ENCODE results near the gene MXI1. TPM values are rescaled to one million over a fixed set of nuclear protein-coding genes. Genes with fewer than 3 reads are reported as not detected.

Gene MXI1
- total RNA-seq, 3 donors from 2014 or later (not counting 1 experiment from before 2014, with no cell fraction given) = 11.2 to 14.1 (median 13.6) TPM

DNA sequence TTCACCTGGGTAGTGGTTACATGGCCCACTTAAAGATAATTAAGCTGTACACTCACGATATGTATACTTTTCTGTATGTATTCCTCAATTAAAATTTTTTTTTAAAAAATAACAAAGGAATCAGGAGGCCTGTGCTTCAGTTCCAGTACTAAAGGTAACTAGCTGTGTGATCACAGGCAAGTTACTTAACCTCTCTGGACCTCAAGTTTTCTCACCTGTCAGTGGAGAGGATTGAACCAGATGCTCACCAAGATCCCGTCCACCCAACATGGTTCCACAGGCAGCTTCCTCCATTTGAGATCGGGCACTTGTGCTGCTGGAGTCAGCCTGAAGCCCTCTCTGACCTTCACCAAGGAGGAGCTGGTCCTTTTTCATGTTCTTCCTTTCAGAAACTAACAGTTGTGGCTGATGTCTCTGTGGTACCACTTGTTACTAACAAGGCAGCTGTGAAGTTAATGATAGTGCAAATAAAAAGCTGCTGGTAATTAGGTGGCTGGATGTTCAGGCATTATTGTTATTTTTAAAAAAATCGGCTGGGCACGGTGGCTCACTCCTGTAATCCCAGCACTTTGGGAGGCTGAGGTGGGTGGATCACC, 126.8 kb downstream of the MXI1 start:
- intact Hi-C loops (cut with micrococcal nuclease) = no loop called here
- H3K27me3 ChIP-seq (ENCODE audit: control insufficient read depth, insufficient read depth, low read length) = no peaks in the 10 kb centered on the region
- Mint-ChIP-seq H3K4me3 (no peak overlapping the region), H3K4me1 (peaks cover 6 to 10% of the 10 kb centered on the region in 2 donors), H3K27me3 (ENCODE audit: low read depth in 2 of 2) (peaks cover 0 to 7% of the 10 kb centered on the region in 2 donors), H3K9me3 (peaks cover 4 to 9% of the 10 kb centered on the region in 2 donors), H3K36me3 (no peaks in the 10 kb centered on the region), H3K27ac (no peak overlapping the region)
- no peak for DNase-seq
- 63% methylated on average over 4 of the region's 5 CpGs for WGBS (ENCODE audit: insufficient coverage)
- ATAC-seq = peak in 1 of 3 donors; percentile 52
- H3K9me3 ChIP-seq (ENCODE audit: control insufficient read depth, insufficient read depth, low read length) = peaks cover 11% of the 10 kb centered on the region
- no peak overlapping the region for H3K27ac ChIP-seq (ENCODE audit: low read length)
- TF ChIP-seq, protein P1, sequence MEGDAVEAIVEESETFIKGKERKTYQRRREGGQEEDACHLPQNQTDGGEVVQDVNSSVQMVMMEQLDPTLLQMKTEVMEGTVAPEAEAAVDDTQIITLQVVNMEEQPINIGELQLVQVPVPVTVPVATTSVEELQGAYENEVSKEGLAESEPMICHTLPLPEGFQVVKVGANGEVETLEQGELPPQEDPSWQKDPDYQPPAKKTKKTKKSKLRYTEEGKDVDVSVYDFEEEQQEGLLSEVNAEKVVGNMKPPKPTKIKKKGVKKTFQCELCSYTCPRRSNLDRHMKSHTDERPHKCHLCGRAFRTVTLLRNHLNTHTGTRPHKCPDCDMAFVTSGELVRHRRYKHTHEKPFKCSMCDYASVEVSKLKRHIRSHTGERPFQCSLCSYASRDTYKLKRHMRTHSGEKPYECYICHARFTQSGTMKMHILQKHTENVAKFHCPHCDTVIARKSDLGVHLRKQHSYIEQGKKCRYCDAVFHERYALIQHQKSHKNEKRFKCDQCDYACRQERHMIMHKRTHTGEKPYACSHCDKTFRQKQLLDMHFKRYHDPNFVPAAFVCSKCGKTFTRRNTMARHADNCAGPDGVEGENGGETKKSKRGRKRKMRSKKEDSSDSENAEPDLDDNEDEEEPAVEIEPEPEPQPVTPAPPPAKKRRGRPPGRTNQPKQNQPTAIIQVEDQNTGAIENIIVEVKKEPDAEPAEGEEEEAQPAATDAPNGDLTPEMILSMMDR (IDR thresholded peaks at IDR 0.05) = no peak
- H3K4me1 ChIP-seq (ENCODE audit: control insufficient read depth, insufficient read depth, low read length) = peaks cover 10% of the 10 kb centered on the region
- H3K36me3 ChIP-seq (ENCODE audit: control insufficient read depth, insufficient read depth, low read length) = no peaks in the 10 kb centered on the region
- no peak overlapping the region for H3K4me3 ChIP-seq (ENCODE audit: low read length)

DNA sequence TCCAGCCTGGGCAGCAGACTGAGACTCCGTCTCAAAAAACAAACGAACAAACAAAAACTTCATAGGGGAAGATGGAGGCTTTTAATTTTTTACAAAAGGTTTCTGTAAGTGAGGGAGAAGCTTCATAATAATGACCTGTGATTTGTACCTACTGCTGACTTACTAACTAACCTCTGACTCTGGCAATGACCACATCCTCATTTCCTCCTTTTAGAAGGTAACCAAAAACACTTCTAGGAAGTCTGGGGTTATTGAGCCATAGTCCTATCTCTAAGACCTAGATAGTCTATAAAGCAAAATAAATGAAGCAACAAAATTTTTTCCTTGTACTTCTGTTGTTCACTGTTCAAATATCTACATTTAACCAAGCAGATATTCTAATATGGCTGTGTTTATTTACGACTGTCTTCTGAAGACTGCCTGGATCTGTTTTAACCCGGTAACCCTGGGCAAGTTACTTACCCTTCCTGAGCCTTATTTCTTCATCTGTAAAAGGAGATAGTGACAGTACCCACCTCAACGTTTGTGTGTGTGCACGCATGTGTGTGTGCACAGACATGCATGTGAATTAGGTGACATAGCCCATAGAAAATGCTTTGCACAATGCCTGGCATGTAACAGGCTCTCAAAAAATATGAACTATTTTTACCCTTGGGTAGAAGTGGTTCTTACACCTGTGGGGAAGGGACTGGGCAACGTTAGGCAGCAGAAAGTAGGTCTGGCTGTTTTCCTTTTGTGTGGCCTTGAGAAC, 128.1 kb downstream of the MXI1 start:
- ATAC-seq (peak in 2 of 3 donors; percentile 45 to 68), DNase-seq (no peak)
- peaks cover 0 to 5% of the 10 kb centered on the region in 2 donors for H3K9me3 Mint-ChIP-seq
- intact Hi-C loops (cut with micrococcal nuclease) = no loop called here
- peaks cover 6 to 10% of the 10 kb centered on the region in 2 donors for H3K4me1 Mint-ChIP-seq
- H3K36me3 Mint-ChIP-seq = no peaks in the 10 kb centered on the region
- Histone ChIP-seq H3K36me3 (ENCODE audit: control insufficient read depth, insufficient read depth, low read length) (no peaks in the 10 kb centered on the region), H3K4me1 (ENCODE audit: control insufficient read depth, insufficient read depth, low read length) (peaks cover 10% of the 10 kb centered on the region), H3K27me3 (ENCODE audit: control insufficient read depth, insufficient read depth, low read length) (no peaks in the 10 kb centered on the region), H3K4me3 (ENCODE audit: low read length) (no peak overlapping the region), H3K27ac (ENCODE audit: low read length) (no peak overlapping the region), H3K9me3 (ENCODE audit: control insufficient read depth, insufficient read depth, low read length) (peaks cover 7% of the 10 kb centered on the region)
- H3K4me3 Mint-ChIP-seq = no peak overlapping the region
- peaks cover 0 to 10% of the 10 kb centered on the region in 2 donors for H3K27me3 Mint-ChIP-seq (ENCODE audit: low read depth in 2 of 2)
- TF ChIP-seq, protein P1 (IDR thresholded peaks at IDR 0.05) = no peak
- 74% methylated on average over 6 of the region's 7 CpGs for WGBS (ENCODE audit: insufficient coverage)
- no peak overlapping the region for H3K27ac Mint-ChIP-seq

DNA sequence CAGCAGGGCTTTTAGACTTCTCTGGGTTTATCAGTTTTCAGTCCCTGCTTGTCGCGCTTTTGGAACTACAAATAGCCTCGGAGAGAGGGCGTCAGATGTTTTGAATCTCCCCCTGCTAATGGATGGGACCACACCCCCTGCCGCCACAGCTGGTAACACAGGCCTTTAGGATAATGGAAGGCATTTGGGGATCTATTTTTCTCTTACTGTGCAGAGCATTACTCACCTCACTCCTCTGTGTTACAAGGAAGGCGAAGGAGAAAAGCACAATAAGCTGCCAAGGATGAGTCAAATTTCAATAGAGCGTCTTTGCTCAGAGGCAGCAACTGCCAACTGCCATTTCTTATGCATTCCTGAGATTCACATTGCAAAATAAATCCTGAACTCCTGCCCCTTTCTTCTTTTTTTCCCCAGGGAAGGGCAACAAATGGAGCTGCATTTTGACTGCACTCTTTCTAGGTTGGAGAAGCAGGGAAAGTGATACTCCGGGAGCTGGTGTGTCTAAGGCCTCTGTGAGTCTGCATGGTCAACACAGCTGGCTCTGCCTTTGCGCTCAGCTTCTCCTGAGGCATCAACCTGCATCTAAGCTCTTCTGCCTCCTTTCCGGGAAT, 128.8 kb downstream of the MXI1 start:
- Mint-ChIP-seq H3K36me3 (no peaks in the 10 kb centered on the region), H3K27ac (no peak overlapping the region), H3K4me1 (peaks cover 6 to 10% of the 10 kb centered on the region in 2 donors), H3K27me3 (ENCODE audit: low read depth in 2 of 2) (peaks cover 0 to 10% of the 10 kb centered on the region in 2 donors), H3K4me3 (no peak overlapping the region), H3K9me3 (no peaks in the 10 kb centered on the region)
- H3K9me3 ChIP-seq (ENCODE audit: control insufficient read depth, insufficient read depth, low read length) = peaks cover under 1% of the 10 kb centered on the region
- H3K36me3 ChIP-seq (ENCODE audit: control insufficient read depth, insufficient read depth, low read length) = no peaks in the 10 kb centered on the region
- no peaks in the 10 kb centered on the region for H3K27me3 ChIP-seq (ENCODE audit: control insufficient read depth, insufficient read depth, low read length)
- H3K4me1 ChIP-seq (ENCODE audit: control insufficient read depth, insufficient read depth, low read length) = peaks cover 10% of the 10 kb centered on the region
- TF ChIP-seq, protein P1 (IDR thresholded peaks at IDR 0.05) = no peak
- DNase-seq (no peak), ATAC-seq (no peak)
- 77% methylated on average over 10 of the region's 10 CpGs for WGBS (ENCODE audit: insufficient coverage)
- intact Hi-C loops (cut with micrococcal nuclease) = no loop called here
- no peak overlapping the region for H3K4me3 ChIP-seq (ENCODE audit: low read length)
- H3K27ac ChIP-seq (ENCODE audit: low read length) = no peak overlapping the region

Other genes with a start within 250 kb of the MXI1 start
- 100 to 1,000 TPM; 341 to 437 (median 344) TPM for gene ADD3, start 199.6 kb upstream of the MXI1 start, total RNA-seq
- 10 to 100 TPM; 53.3 to 56.3 (median 55.3) TPM for gene SMNDC1, start 97.3 kb downstream of the MXI1 start, total RNA-seq

All from natural killer cell (primary cell).